H1 (cell line): ENCODE results near the gene CEP72. TPM values are rescaled to one million over a fixed set of nuclear protein-coding genes. Genes with fewer than 3 reads are reported as not detected.

Experiments used
- SAP30 ChIP-seq: fragments of 300-600 bp; sonication (generic); IDR thresholded peaks from 2 replicates; pipeline ENCODE4 v1.7.1; 2012; ENCODE audit warnings: low read length, moderate library complexity, mild to moderate bottlenecking, inconsistent platforms; ENCODE audit not compliant: insufficient read depth, insufficient replicate concordance
- polyA plus RNA-seq, 7 experiments: library from polyadenylated mRNA; depleted of rRNA in 3 of 7; stranded (reverse) in 5 of 7; unstranded in 2 of 7; fragments of >200 nt in 5 of 7; fragments of 200-250 nt in 2 of 7; gene quantifications; 1 replicate in 5 of 7; 2 replicates in 1 of 7; 4 replicates in 1 of 7; pipeline versions ENCODE4 v1.2.1 to v1.2.3, GENCODE V29; 2011 to 2013; ENCODE audit warnings: missing spikeins in 2 of 7, mixed read lengths in 2 of 7
- total RNA-seq: library from RNA; stranded (reverse); fragmentation: NEBNext Ultra II Directional; extraction: Animal tissue kit (Norgen Biotek cat#: 25700); gene quantifications from 2 replicates; pipeline ENCODE4 v1.2.1, GENCODE V29; 2021

The CEP72 gene
- total and polyA plus RNA-seq, 2 of the 8 experiments (the other 6 are each of a cell fraction or from before 2014, with no cell fraction given): 13.1 to 19.6 TPM

- TF ChIP-seq SAP30: no peak
- TF ChIP-seq, all 59 proteins: peak for 0
These were observed 46.0 kb downstream of the CEP72 start (continued) for GRCh38 chr5:658103-658502.
